Hematopoietic multipotent progenitor cell treated with erythropoietin and hydrocortisone succinate and interleukin-3 and kit ligand, for 4 days (in vitro differentiated cells): ENCODE measurements around the gene HES2.
"Not testable (repeated sequence)": the region's sequence is repeated elsewhere in the genome, so short reads cannot be mapped to it uniquely, and the experiment has no call there.

ENCODE experiments used
- DNase-seq: peaks from one replicate; pipeline ENCODE4 v3.0.0-alpha.2; 2015

The HES2 gene

GRCh38 chr1:6419804-6420453 is at the start of gene HES2:
Gene HES2 (minus strand): TSS chr1:6419919. CDS start chr1:6419820, 99 bp downstream.
- peak; percentile 55 for DNase-seq

GRCh38 chr1:6468729-6469461 is 49.2 kb upstream of the HES2 start:
- no peak for DNase-seq

- no peak for DNase-seq
Measured at GRCh38 chr1:6467744-6468688, 48.3 kb upstream of the HES2 start.

GRCh38 chr1:6467224-6467623 is 47.5 kb upstream of the HES2 start:
- no peak for DNase-seq

GRCh38 chr1:6466751-6467150 is 47.0 kb upstream of the HES2 start:
- no peak for DNase-seq

GRCh38 chr1:6466023-6466422 is 46.3 kb upstream of the HES2 start, which contains the start of gene TNFRSF25:
Gene TNFRSF25 (minus strand): TSS chr1:6466173. CDS start chr1:6466107, 66 bp downstream.
- no peak for DNase-seq

- peak; percentile 48 for DNase-seq
Measured at GRCh38 chr1:6465461-6466005, 45.8 kb upstream of the HES2 start.

GRCh38 chr1:6464915-6465314 is 45.2 kb upstream of the HES2 start:
- DNase-seq = no peak

- peak; percentile 64 for DNase-seq
Measured at GRCh38 chr1:6464514-6464836, 44.8 kb upstream of the HES2 start.

- no peak for DNase-seq
Measured at GRCh38 chr1:6463120-6463412, 43.3 kb upstream of the HES2 start.

GRCh38 chr1:6462412-6463119 is 42.8 kb upstream of the HES2 start:
- DNase-seq = no peak

GRCh38 chr1:6461538-6462411 is 42.1 kb upstream of the HES2 start:
- no peak for DNase-seq

GRCh38 chr1:6461051-6461530 is 41.4 kb upstream of the HES2 start:
- DNase-seq = no peak

GRCh38 chr1:6460301-6461050 is 40.8 kb upstream of the HES2 start:
- DNase-seq = no peak

GRCh38 chr1:6459850-6460265 is 40.1 kb upstream of the HES2 start:
- peak; percentile 64 for DNase-seq

- no peak for DNase-seq
Measured at GRCh38 chr1:6456800-6457466, 37.2 kb upstream of the HES2 start.

- not testable (repeated sequence) for DNase-seq
Measured at GRCh38 chr1:6455752-6456520, 36.2 kb upstream of the HES2 start.

- DNase-seq = no peak
Measured at GRCh38 chr1:6454856-6455751, 35.4 kb upstream of the HES2 start.
